GM23248 (cell line): ENCODE results near the gene ADAM17. TPM values are rescaled to one million over a fixed set of nuclear protein-coding genes. Genes with fewer than 3 reads are reported as not detected.

Source experiments
- DNase-seq: peaks from one replicate; pipeline ENCODE4 v3.0.0-alpha.2; 2015
- H2AFZ ChIP-seq: fragments of 200-600 bp; sonication (generic); 2 replicates; pipeline ENCODE4 v1.6.1; 2016; ENCODE audit warnings: antibody characterized with exemption
- H3F3A ChIP-seq: fragments of 200-600 bp; sonication (generic); 2 replicates; pipeline ENCODE4 v1.6.1; 2016; ENCODE audit warnings: mild to moderate bottlenecking, antibody characterized with exemption, mixed run types; ENCODE audit not compliant: insufficient read depth
- H3K27ac ChIP-seq: fragments of 200-600 bp; sonication (generic); 2 replicates; pipeline ENCODE4 v1.5.1; 2016; ENCODE audit warnings: mild to moderate bottlenecking
- H3K27me3 ChIP-seq: fragments of 200-600 bp; sonication (generic); replicated peaks from 2 replicates; pipeline ENCODE4 v1.6.1; 2016; ENCODE audit warnings: mild to moderate bottlenecking; ENCODE audit not compliant: insufficient read depth
- H3K36me3 ChIP-seq: fragments of 200-600 bp; sonication (generic); 2 replicates; pipeline ENCODE4 v1.6.1; 2016; ENCODE audit warnings: low read depth, mild to moderate bottlenecking
- H3K4me1 ChIP-seq: fragments of 200-600 bp; sonication (generic); 2 replicates; pipeline ENCODE4 v1.6.1; 2016; ENCODE audit warnings: mild to moderate bottlenecking; ENCODE audit not compliant: insufficient read depth
- H3K4me2 ChIP-seq: fragments of 200-600 bp; sonication (generic); one replicate; pipeline ENCODE4 v1.6.1; 2016; ENCODE audit warnings: mild to moderate bottlenecking; ENCODE audit not compliant: unreplicated experiment
- H3K4me3 ChIP-seq: fragments of 200-600 bp; sonication (generic); 2 replicates; pipeline ENCODE4 v1.5.1; 2016; ENCODE audit warnings: mild to moderate bottlenecking
- H3K79me2 ChIP-seq: fragments of 200-600 bp; sonication (generic); 2 replicates; pipeline ENCODE4 v1.6.1; 2016; ENCODE audit warnings: mild to moderate bottlenecking; ENCODE audit not compliant: insufficient read depth
- H3K9ac ChIP-seq: fragments of 200-600 bp; sonication (generic); 2 replicates; pipeline ENCODE4 v1.6.1; 2016; ENCODE audit warnings: mild to moderate bottlenecking
- H3K9me2 ChIP-seq: fragments of 200-600 bp; sonication (generic); 2 replicates; pipeline ENCODE4 v1.6.1; 2016; ENCODE audit warnings: mixed run types, mild to moderate bottlenecking, moderate library complexity; ENCODE audit not compliant: insufficient read depth
- H3K9me3 ChIP-seq: fragments of 200-600 bp; sonication (generic); one replicate; pipeline ENCODE4 v1.6.1; 2017; ENCODE audit warnings: low read depth
- H4K20me1 ChIP-seq: fragments of 200-600 bp; sonication (generic); 2 replicates; pipeline ENCODE4 v1.6.0; 2016; ENCODE audit not compliant: insufficient read depth
- EZH2 ChIP-seq: fragments of 200-600 bp; sonication (generic); IDR thresholded peaks from 2 replicates; pipeline ENCODE4 v1.6.1; 2018; ENCODE audit warnings: antibody characterized with exemption, mild to moderate bottlenecking; ENCODE audit not compliant: insufficient read depth, poor library complexity, severe bottlenecking
- EZH2phosphoT487 ChIP-seq: fragments of 200-600 bp; sonication (generic); IDR thresholded peaks from 2 replicates; pipeline ENCODE4 v1.6.1; 2018; ENCODE audit warnings: antibody characterized with exemption, moderate library complexity, mild to moderate bottlenecking, low read depth; ENCODE audit not compliant: insufficient read depth
- WGBS, 2 experiments: methylation state at CpG; one replicate each; pipeline ENCODE4 v1.1.6; 2015 to 2017; ENCODE audit warnings: low lambda C conversion rate in 2 of 2, low coverage in 1 of 2; ENCODE audit errors: missing lambda C conversion rate in 2 of 2; 5-methylcytosine and 5-hydroxymethylcytosine counted together
- in situ Hi-C: fragments of 300-500 bp; cut with MboI; formaldehyde crosslinking; loops from 2 replicates; pipeline ENCODE4 v1.15.0; 2020
- polyA plus RNA-seq: library from polyadenylated mRNA; unstranded; fragments of >200 nt; fragmentation: Nextera tagmentation; extraction: Ambion mirVana; gene quantifications from 2 replicates; pipeline ENCODE4 v1.2.1, GENCODE V29; 2016
- total RNA-seq: library from RNA; depleted of rRNA; stranded (reverse); fragments of >200 nt; shearing (Covaris generic); gene quantifications from 2 replicates; pipeline ENCODE4 v1.2.3, GENCODE V29; 2014

Gene ADAM17
- total and polyA plus RNA-seq, 2 experiments from 2014 or later, result 20.9 to 31.8 TPM

GRCh38 chr2:9549420-9549819 is 6.2 kb downstream of the ADAM17 start:
- TF ChIP-seq EZH2 (no peak), EZH2phosphoT487 (no peak)
- Histone ChIP-seq H3K36me3 (no peaks in the 10 kb centered on the region), H3K27me3 (no peaks in the 10 kb centered on the region), H3K9me2 (no peaks in the 10 kb centered on the region), H3K4me2 (no peak overlapping the region), H3K9me3 (no peaks in the 10 kb centered on the region), H2AFZ (no peak overlapping the region), H3K4me3 (no peak overlapping the region), H3K27ac (no peak overlapping the region), H3K79me2 (peaks cover 98% of the 10 kb centered on the region), H3K4me1 (peaks cover 52% of the 10 kb centered on the region), H3K9ac (no peak overlapping the region), H3F3A (peaks cover 30% of the 10 kb centered on the region), H4K20me1 (0 out of 2 replicates have a peak, but pooled peaks cover 8% of the 10 kb centered on the region)
- 84 to 88% methylated on average over 9 of the region's 9 CpGs for WGBS, 2 experiments
- no peak for DNase-seq
- in situ Hi-C loops, result no loop called here

- TF ChIP-seq EZH2 (no peak), EZH2phosphoT487 (no peak)
- Histone ChIP-seq H3K4me2 (no peak overlapping the region), H2AFZ (no peak overlapping the region), H3K4me3 (no peak overlapping the region), H3K9me2 (no peaks in the 10 kb centered on the region), H3K9me3 (no peaks in the 10 kb centered on the region), H3F3A (peaks cover 24% of the 10 kb centered on the region), H3K27me3 (no peaks in the 10 kb centered on the region), H3K27ac (no peak overlapping the region), H3K9ac (no peak overlapping the region), H3K79me2 (peaks cover 98% of the 10 kb centered on the region), H3K36me3 (no peaks in the 10 kb centered on the region), H4K20me1 (0 out of 2 replicates have a peak, but pooled peaks cover 8% of the 10 kb centered on the region), H3K4me1 (peaks cover 43% of the 10 kb centered on the region)
- WGBS, 2 experiments, result 57 to 58% methylated on average over 2 of the region's 2 CpGs
- peak; percentile 42 for DNase-seq
- in situ Hi-C loops, result no loop called here
These were observed 7.1 kb downstream of the ADAM17 start for GRCh38 chr2:9548506-9548905.

- no peaks in the 10 kb centered on the region for H3K9me3 ChIP-seq
- peaks cover 99% of the 10 kb centered on the region for H3K79me2 ChIP-seq
- peak overlapping the region; percentile 67 for H3K27ac ChIP-seq
- H3K9ac ChIP-seq, result peak overlapping the region; percentile 45
- 79 to 81% methylated on average over 5 of the region's 5 CpGs for WGBS, 2 experiments
- peaks cover 17% of the 10 kb centered on the region for H3F3A ChIP-seq
- peak; percentile 62 for DNase-seq
- H3K4me2 ChIP-seq, result no peak overlapping the region
- in situ Hi-C loops, result no loop called here
- 0 out of 2 replicates have a peak, but pooled peaks cover 8% of the 10 kb centered on the region for H4K20me1 ChIP-seq
- H3K4me3 ChIP-seq, result no peak overlapping the region
- no peaks in the 10 kb centered on the region for H3K27me3 ChIP-seq
- H3K9me2 ChIP-seq, result no peaks in the 10 kb centered on the region
- H3K36me3 ChIP-seq, result no peaks in the 10 kb centered on the region
- peaks cover 36% of the 10 kb centered on the region for H3K4me1 ChIP-seq
- TF ChIP-seq EZH2, result no peak
- TF ChIP-seq EZH2phosphoT487, result no peak
- no peak overlapping the region for H2AFZ ChIP-seq
These were observed 8.2 kb downstream of the ADAM17 start for GRCh38 chr2:9547262-9547991.

GRCh38 chr2:9545502-9545901 is 10.1 kb downstream of the ADAM17 start:
- Histone ChIP-seq H2AFZ (no peak overlapping the region), H3K9me3 (no peaks in the 10 kb centered on the region), H3K4me3 (no peak overlapping the region), H3K27ac (no peak overlapping the region), H4K20me1 (0 out of 2 replicates have a peak, but pooled peaks cover 8% of the 10 kb centered on the region), H3K79me2 (peaks cover 100% of the 10 kb centered on the region), H3K4me1 (peaks cover 22% of the 10 kb centered on the region), H3K9ac (no peak overlapping the region), H3F3A (peaks cover 5% of the 10 kb centered on the region; the same call in 1 of the 2 replicates), H3K9me2 (no peaks in the 10 kb centered on the region), H3K36me3 (0 out of 2 replicates have a peak, but pooled peaks cover 6% of the 10 kb centered on the region), H3K4me2 (no peak overlapping the region), H3K27me3 (no peaks in the 10 kb centered on the region)
- no peak for DNase-seq
- in situ Hi-C loops, result no loop called here
- WGBS, 2 experiments, result 82 to 86% methylated on average over 5 of the region's 5 CpGs
- TF ChIP-seq EZH2, result no peak
- TF ChIP-seq EZH2phosphoT487, result no peak
